Left renal cortex interstitium (tissue), 4 donors: ENCODE measurements around the gene BANP. TPM values are rescaled to one million over a fixed set of nuclear protein-coding genes. Genes with fewer than 3 reads are reported as not detected.
A peak's percentile ranks its signal among the peaks of the same experiment; 100 is the strongest.
"Not testable (repeated sequence)": the region's sequence is repeated elsewhere in the genome, so short reads cannot be mapped to it uniquely, and the experiment has no call there.

ENCODE experiments used
- DNase-seq, 4 donors: peaks; one replicate each; pipeline ENCODE4 v3.0.0-alpha.2; 2013; ENCODE audit warnings: low read depth in 4 of 4, low spot score in 2 of 4, missing footprints in 1 of 4
- polyA plus RNA-seq, 4 donors: library from polyadenylated mRNA; unstranded; fragments of 120-200 nt; gene quantifications; one replicate each; pipeline ENCODE4 v1.2.1, GENCODE V29; 2013; ENCODE audit not compliant: insufficient read length in 4 of 4

The BANP gene
- polyA plus RNA-seq, 4 donors, result 22.6 to 32.9 (median 29.2) TPM

- not testable (repeated sequence) for DNase-seq
Observed at GRCh38 chr16:88092791-88093555, 141.7 kb downstream of the BANP start.

GRCh38 chr16:88093556-88094252, 142.5 kb downstream of the BANP start:
- not testable (repeated sequence) for DNase-seq

GRCh38 chr16:88094253-88094575, 143.0 kb downstream of the BANP start:
- DNase-seq, result not testable (repeated sequence)

GRCh38 chr16:88094900-88095299, 143.7 kb downstream of the BANP start:
- not testable (repeated sequence) for DNase-seq

GRCh38 chr16:88096659-88097058, 145.4 kb downstream of the BANP start:
- DNase-seq, result not testable (repeated sequence)

- DNase-seq, result not testable (repeated sequence)
Observed at GRCh38 chr16:88098731-88099562, 147.7 kb downstream of the BANP start.

- no peak for DNase-seq
Observed at GRCh38 chr16:88099563-88099890, 148.3 kb downstream of the BANP start.

GRCh38 chr16:88099956-88100355, 148.7 kb downstream of the BANP start:
- DNase-seq, result not testable (repeated sequence)

- DNase-seq, result peak in 1 of 4 donors; percentile 28
Observed at GRCh38 chr16:88100801-88101622, 149.8 kb downstream of the BANP start.

GRCh38 chr16:88101623-88102105, 150.4 kb downstream of the BANP start:
- not testable (repeated sequence) for DNase-seq

- DNase-seq, result no peak
Observed at GRCh38 chr16:88102597-88102996, 151.4 kb downstream of the BANP start.

GRCh38 chr16:88103011-88103410, 151.8 kb downstream of the BANP start:
- no peak for DNase-seq

- DNase-seq, result no peak
Observed at GRCh38 chr16:88103581-88104188, 152.5 kb downstream of the BANP start.

GRCh38 chr16:88104363-88104762, 153.1 kb downstream of the BANP start:
- DNase-seq, result not testable (repeated sequence)

- DNase-seq, result not testable (repeated sequence)
Observed at GRCh38 chr16:88105574-88106140, 154.4 kb downstream of the BANP start.

GRCh38 chr16:88106566-88106965, 155.3 kb downstream of the BANP start:
- not testable (repeated sequence) for DNase-seq

GRCh38 chr16:88108762-88109161, 157.5 kb downstream of the BANP start:
- DNase-seq, result no peak

GRCh38 chr16:88109726-88110621, 158.7 kb downstream of the BANP start:
- not testable (repeated sequence) for DNase-seq
